Spleen (tissue), 7 donors: ENCODE measurements around the gene NUP210.

Source experiments
- POLR2A ChIP-seq, 3 donors: fragments of 450-650 bp; IDR thresholded peaks; one replicate each; pipeline ENCODE4 v1.5.1; 2017; ENCODE audit warnings: antibody characterized with exemption in 3 of 3, mild to moderate bottlenecking in 1 of 3
- TF ChIP-seq, protein P1 (sequence below), 11 experiments: fragments of 200-600 bp in 7 of 11; fragments of 450-650 bp in 4 of 11; sonication (generic) in 4 of 11; IDR thresholded peaks in 8 of 11; conservative IDR thresholded peaks in 3 of 11; 1 replicate in 7 of 11; 2 replicates in 4 of 11; pipeline versions ENCODE4 v1.4.0 to v1.8.0; 2016 to 2021; ENCODE audit warnings: antibody characterized with exemption in 11 of 11, inconsistent platforms in 4 of 11, mild to moderate bottlenecking in 1 of 11
- donor health status: DM: no; HTN: no; CAD: no; lungs with moderate emphysema.
- donor health status: DM: no; HTN: no; CAD: no.
- donor health status: DM: no; HTN: no; CAD: no.

- TF ChIP-seq POLR2A (IDR thresholded peaks at IDR 0.05) = no peak
- TF ChIP-seq, protein P1, sequence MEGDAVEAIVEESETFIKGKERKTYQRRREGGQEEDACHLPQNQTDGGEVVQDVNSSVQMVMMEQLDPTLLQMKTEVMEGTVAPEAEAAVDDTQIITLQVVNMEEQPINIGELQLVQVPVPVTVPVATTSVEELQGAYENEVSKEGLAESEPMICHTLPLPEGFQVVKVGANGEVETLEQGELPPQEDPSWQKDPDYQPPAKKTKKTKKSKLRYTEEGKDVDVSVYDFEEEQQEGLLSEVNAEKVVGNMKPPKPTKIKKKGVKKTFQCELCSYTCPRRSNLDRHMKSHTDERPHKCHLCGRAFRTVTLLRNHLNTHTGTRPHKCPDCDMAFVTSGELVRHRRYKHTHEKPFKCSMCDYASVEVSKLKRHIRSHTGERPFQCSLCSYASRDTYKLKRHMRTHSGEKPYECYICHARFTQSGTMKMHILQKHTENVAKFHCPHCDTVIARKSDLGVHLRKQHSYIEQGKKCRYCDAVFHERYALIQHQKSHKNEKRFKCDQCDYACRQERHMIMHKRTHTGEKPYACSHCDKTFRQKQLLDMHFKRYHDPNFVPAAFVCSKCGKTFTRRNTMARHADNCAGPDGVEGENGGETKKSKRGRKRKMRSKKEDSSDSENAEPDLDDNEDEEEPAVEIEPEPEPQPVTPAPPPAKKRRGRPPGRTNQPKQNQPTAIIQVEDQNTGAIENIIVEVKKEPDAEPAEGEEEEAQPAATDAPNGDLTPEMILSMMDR (IDR thresholded peaks at IDR 0.05 in 8 of 11, conservative IDR thresholded peaks at IDR 0.05 in 3 of 11) = no peak
Measured at GRCh38 chr3:13353506-13353905, 66.6 kb downstream of the NUP210 start.
